GM19035 (cell line): ENCODE results near the gene BLOC1S5.
"Not testable (repeated sequence)": the region's sequence is repeated elsewhere in the genome, so short reads cannot be mapped to it uniquely, and the experiment has no call there.

Experiments used
- ATAC-seq: cut with Tn5 transposase; IDR thresholded peaks from one replicate; pipeline ENCODE4 v1.9.1; 2021; ENCODE audit not compliant: unreplicated experiment

The BLOC1S5 gene

DNA sequence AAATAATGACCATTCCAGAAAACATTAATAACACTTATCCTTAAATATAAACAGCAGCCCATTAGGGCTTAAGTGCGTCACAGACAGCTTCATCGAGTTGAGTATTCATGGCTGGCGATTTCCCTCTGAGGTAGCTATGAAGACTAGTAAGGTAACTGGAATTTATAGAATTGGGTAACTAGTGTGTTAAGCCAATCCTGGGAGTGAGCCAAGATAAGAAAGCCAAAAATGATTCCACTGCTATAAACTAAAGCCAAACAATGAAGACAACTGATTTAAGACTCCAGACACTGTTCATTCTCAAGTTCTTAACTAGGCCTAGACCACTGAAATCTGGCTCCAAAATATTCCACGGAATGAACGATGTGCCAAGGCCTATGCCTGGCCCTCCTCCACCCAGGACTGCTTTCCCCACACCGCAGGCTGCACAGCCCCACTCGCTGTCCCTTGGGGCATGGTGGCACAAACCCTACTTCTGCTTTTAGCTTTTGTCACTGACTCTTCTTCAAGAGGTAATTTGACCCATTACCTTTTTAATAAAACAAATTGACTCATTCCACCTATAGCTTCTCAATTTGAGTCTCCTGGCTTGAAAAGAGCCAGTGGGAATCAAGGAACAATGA is 66.0 kb downstream of the BLOC1S5 start:
- ATAC-seq, result no peak

DNA sequence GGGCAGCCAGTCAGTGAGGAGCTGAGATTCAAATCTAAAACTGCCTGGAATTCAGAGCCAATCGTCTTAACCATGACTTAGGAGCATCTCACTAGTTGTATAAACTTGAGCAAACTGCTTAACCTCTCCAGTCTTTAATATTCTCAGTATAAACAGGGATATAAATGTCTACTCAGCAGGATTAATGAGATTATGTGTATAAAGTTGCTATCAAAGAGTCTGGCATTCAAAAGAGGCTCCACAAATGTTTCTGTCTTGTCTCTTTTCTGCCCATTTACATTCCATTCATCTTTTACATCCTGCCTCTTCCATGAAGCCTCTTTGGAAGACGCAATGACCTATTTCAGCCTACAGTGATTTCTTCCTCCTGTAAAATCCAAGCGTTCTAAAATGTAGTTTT is 66.9 kb downstream of the BLOC1S5 start:
- ATAC-seq, result no peak

- no peak for ATAC-seq
Measured at GRCh38 chr6:7996538-7997111, 67.6 kb downstream of the BLOC1S5 start.

DNA sequence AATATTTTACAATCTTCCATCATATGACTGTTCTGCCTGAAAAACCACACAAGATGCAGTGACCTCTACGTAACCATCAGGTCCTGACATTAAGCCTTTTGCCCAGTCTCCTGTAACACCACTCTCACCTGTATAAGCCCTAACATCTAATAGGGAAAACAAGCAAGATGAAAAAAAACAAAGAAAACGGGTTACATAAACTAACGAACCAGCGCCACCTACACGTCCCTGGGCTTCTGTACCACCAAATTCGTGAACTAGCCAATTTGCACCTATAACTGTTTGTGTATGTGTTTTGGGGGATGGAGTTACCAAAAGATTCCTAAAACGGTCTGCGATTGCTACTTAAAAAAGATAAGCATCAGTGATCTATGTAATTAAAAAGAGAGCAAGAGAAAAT is 70.2 kb downstream of the BLOC1S5 start:
- no peak for ATAC-seq

GRCh38 chr6:7993399-7993798 is 70.8 kb downstream of the BLOC1S5 start:
- no peak for ATAC-seq

DNA sequence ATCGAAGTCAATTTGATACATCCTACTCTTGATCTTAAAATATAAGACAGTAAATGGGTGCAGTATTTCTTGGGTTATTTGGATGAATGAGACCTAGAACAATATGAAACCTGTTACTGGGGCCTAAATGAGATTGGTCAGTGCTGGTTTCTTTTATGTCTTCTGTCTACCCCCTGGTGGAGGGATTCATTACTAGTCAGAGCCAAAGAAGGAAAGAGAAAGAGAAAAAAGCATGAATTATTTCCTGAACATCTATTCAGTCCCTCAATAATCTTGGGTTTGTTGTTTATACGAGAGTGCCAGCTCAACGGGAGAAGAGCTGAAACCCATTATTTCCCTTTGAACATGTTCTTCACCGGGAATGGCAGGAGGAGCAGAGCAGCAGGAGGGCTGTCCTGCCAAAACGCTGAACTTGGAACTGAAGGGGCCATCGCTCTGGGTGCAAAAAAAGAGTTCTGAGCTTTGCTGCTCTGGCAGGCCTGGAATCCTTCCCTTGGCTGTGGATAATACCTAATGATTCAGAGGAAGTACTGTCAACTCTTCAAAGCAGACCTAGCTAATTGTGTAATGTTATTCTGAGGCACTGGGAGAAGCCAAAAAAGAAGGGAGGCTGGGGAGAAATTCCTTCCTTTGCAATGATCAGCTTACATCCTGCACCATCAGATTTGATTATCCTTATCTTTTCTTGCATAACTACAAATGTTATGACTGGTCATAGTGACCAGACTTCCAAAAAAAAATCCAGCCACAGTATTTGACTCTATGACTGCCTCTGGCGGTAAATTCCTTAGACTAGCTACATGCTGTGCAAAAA is 72.0 kb downstream of the BLOC1S5 start:
- peak; percentile 94 for ATAC-seq

DNA sequence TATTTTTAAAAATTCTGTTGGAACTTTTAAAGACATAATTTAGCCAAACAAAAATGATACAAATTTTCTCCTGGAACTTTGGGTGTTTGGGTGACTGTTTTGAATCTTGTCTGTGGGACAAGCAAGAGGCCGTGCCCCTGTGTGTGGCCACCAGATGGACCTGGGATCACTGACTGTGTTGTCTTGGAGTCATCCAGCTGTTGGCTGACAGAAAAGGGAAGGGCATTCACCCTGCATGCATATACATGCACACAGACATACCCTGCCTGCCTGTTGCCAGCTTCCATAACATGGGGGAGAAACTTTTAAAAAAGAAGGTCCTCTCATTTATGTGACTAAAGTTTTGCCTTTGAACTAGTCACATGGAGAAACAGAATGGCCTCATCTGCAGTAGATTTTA is 72.7 kb downstream of the BLOC1S5 start:
- ATAC-seq, result peak; percentile 35

- no peak for ATAC-seq
Measured at GRCh38 chr6:7986219-7986618, 78.0 kb downstream of the BLOC1S5 start.

- ATAC-seq, result not testable (repeated sequence)
Measured at GRCh38 chr6:7983967-7984366, 80.2 kb downstream of the BLOC1S5 start.

DNA sequence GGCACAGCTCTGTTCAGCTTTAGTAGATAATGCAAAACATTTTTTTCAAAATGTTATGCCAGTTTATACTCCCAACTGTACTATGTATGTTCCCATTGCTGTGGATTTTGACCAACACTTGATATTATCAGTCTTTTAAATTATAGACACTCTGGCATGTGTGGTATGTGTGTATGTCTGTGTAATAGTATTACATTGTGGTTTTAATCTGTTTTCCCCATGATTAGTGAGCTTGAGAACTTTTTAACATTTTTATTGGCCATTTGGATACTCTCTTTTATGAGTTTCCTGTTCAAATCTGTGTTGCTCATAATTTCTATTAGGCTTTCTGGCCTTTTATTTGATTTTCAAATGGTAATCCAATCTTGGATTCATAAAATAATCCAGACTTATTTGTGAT is 84.4 kb downstream of the BLOC1S5 start:
- ATAC-seq, result no peak

- peak; percentile 76 for ATAC-seq
Measured at GRCh38 chr6:7978736-7979135, 85.5 kb downstream of the BLOC1S5 start.

GRCh38 chr6:7976485-7977056 is 87.6 kb downstream of the BLOC1S5 start:
- ATAC-seq, result no peak

DNA sequence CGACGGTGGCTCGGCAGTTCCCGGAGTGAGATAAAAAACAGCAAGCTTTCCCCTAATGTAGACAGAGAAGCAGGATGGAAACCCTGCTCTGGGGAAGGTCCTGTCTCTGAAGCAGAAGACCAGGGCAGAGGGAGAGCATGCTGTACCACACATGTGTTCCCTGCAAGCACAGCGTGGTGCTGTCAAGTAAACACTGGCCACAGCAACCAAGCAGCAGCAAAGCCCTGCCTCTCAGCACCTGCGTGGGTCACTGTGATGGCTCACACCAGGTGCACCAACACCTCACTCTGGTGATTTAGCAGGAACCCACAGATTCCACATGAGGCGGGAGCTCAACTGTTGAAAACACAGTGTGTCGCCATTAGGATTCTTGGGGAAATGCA is 88.4 kb downstream of the BLOC1S5 start:
- no peak for ATAC-seq

DNA sequence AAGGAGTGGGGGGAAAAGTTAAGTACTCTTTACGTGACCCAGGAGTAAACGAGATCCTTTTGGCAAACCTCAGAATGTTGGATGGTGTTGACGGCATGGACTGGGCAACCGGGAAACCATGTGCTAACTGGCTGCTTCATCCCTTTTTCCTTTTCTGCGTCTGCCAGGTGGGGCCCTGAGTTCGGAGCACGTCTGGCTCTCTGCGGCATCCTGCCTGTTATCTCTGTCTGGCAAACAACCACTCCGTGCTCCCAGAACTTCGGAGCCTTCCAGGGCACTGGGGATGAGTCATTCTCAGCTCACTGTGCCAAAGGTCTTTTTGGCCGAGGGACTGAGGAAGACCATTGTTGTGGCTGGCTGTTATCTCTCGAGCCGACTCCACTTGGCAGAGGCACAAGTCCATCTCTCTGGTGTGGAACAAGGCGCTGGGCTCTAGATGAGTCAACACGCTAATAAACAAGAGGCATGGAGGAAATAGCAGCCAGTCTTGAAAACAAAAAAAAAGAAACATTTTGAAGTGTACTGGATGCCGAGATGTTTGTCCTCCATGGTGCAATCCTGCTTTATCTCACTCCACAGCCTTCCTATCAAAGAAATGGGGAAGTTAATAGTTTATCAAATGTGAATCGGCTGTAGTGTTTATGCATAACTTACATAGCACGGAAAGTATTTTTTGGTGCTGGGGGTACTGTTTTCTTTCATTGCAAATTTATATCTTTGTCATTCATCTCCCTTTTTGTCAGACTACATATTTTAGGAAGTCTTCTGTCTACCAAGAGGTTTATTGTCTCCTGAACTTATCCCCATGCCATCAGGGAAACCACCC is 89.0 kb downstream of the BLOC1S5 start:
- ATAC-seq, result no peak

GRCh38 chr6:7974565-7974937 is 89.6 kb downstream of the BLOC1S5 start:
- no peak for ATAC-seq

GRCh38 chr6:7973584-7973983 is 90.6 kb downstream of the BLOC1S5 start:
- no peak for ATAC-seq

- ATAC-seq, result no peak
Measured at GRCh38 chr6:7971499-7971898, 92.7 kb downstream of the BLOC1S5 start.

DNA sequence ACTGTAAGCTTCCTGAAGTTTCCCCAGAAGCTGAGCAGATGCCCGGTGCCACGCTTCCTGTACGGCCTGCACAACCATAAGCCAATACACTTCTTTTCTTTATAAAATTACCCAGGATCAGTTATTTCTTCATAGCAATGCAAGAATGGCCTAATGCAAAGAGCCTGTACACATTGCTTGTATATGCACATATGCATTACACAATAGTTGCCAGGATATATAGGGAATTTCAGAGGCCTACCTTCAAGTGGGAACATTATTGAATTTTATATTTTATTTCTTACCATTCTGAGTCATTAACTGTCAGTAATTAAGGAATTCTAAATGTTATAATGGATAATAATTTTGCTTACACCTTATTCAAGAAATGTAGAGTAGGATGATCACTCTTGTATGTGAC is 93.6 kb downstream of the BLOC1S5 start:
- no peak for ATAC-seq
